SW480 (cell line): ENCODE data around the gene SLC22A23.

Experiments used
- DNase-seq: peaks from one replicate; pipeline ENCODE4 v3.0.0-alpha.2; 2016; ENCODE audit warnings: low spot score

Gene SLC22A23

DNA sequence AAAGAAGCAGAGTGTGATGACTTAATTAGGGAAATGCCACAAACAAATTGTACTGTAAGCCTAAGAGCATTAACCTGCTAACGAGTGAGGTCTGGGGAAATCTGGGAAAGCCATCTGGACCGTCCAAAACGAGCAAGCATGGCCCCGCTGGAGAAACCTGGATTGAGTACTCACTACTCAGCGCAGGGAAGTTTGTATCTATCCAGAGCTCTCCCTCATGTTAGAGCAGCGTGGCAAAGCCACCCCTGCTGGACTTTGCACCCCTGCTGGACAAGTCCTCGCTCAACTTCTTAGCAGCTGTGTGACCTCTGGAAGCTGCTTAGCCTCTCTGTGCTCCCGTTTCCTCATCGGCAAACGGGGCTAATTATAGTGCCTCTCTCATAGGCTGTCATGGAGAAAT, 160.8 kb downstream of the SLC22A23 start:
- DNase-seq, result no peak

DNA sequence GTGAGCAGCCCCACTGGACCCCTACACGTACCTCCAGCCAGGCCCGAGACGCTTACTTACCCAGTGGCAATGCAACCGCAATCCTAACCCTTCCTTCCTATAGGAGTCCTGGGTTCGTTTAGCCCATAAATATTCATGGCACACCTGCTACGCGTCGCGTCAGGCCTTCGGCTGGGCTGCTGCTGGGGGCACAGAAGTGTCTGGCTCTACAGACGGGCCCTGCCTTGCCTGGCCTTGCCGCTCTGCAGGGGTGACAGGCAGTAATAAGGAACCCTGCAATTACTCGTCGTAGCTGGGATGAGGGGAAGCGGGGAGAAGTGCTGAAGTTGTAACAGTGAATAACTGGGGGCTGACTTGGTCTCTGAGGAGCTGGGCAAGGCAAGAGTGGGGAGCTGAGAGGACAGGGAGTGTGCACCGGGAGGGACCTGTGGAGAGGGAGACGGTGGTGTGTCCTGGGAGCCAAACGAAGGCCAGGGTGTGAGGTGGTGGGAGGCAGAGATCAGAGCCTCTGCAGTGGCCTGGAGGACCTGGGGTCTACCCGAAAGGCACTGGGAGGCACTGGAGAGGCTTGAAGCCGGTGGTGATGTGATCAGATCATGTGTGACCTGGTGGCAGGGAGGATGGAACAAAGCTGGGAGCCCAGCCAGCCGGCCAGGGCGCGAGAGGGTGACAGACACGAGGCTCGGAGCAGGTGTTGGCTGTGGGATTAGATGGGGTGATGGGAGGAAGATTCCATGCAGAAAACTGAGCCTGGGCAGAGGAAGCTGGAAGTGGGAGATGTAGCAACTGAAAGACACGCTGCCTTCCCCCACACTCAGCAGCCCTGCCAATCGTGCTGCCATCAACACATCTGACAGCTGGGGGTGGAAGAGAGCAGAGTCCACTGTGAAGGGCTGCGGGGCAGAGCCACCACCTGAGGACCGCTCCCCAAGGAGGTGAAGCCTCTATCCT, 161.7 kb downstream of the SLC22A23 start:
- DNase-seq, result peak; percentile 24

DNA sequence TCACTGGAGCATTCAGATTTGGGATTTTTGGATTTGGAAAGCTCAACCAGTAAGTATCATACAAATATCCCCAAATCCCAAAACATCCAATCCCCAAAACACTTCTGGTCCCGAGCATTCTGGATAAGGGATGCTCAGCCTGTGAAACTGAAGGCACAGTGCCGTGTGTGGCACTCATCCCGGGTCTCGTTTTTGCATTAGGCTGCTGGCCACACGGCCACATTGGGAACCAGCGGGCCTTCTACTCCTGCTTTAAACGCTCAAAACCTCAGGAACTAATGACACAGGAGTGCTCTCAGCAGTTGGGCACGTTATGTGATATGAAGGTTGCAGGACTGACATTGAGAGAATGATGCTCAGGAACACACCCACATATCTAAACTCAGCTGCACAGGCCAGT, 162.5 kb downstream of the SLC22A23 start:
- no peak for DNase-seq

DNA sequence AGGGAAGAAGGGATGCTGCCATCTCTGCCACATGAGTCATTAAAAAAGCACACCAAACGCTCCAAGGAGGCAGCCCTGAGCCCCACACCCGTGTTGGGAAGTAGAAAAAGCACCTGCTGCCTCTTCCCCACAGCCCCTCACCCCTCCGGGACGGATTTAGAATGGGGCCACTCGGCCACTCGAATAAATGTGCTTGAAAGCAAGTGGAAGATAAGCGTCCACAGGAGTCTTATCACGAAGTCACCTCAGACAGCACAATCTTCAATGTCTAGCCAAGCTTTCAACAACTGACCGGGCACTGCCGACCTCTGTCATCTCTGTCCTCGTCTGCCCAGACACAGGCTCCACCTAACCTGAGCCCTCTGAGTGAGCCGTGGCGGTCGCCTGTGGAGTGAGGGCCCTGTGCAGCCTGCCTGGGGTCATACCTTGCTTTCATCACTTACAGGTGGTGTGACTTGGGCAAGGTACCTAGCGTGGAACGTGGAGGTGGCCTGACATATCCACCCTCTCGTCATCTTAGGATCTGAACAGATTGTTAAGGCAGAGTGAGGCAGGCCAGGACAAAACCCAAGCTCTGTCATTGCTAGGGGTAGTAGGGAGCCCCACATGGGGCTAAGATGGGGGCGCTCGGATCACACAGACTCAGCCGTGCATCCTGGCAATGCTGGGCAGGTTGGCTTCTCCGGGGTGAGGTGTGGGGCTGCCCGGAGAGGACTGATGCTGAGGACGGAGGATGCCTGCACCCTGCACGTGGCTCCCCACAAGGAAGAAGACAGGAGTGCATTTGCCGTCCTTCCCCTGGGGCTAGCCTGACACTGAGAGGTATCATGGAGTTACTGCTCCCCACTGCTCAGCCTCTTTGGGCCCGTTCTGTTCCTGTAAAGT, 163.3 kb downstream of the SLC22A23 start:
- DNase-seq, result no peak

GRCh38 chr6:3292431-3293197, 164.2 kb downstream of the SLC22A23 start:
- no peak for DNase-seq

DNA sequence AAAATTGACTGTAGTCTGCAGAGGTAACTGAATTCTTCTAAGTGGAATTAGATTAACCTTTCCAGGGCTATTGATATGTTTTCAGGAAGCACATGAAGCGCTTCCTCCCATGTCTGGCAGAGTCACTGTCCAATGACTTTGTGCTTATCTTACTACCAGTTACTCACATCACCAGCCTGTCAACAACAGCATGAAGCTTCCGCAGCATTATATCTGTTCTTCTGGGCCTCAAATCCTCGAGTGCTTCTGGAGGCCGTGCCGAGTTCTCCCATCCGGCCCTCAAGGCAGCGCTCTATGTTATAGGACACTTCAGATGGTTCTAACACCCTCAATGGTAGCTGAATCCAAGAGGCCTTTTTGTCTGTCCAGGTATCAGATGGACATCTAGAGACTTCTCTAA, 164.9 kb downstream of the SLC22A23 start:
- DNase-seq, result no peak

DNA sequence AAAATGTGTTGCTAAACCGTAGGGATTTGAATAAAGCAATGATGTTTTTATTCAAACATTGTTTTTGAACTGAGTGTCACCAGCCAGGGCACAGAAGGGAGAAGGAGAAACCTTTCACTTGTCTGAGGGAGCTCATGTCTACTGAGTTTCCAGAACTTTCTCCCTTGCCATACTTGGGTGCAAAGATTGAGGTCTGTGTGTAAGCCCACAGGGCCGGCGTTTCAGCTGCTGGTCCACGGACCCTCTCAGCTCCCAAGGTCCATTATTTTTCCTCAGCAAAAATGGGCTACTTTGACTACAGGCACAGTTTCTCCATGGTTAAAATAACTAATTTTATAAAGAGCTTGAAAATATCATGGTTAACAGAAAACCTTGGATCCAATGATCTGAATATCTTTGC, 165.5 kb downstream of the SLC22A23 start:
- no peak for DNase-seq

GRCh38 chr6:3290931-3291211, 166.0 kb downstream of the SLC22A23 start:
- DNase-seq, result no peak

DNA sequence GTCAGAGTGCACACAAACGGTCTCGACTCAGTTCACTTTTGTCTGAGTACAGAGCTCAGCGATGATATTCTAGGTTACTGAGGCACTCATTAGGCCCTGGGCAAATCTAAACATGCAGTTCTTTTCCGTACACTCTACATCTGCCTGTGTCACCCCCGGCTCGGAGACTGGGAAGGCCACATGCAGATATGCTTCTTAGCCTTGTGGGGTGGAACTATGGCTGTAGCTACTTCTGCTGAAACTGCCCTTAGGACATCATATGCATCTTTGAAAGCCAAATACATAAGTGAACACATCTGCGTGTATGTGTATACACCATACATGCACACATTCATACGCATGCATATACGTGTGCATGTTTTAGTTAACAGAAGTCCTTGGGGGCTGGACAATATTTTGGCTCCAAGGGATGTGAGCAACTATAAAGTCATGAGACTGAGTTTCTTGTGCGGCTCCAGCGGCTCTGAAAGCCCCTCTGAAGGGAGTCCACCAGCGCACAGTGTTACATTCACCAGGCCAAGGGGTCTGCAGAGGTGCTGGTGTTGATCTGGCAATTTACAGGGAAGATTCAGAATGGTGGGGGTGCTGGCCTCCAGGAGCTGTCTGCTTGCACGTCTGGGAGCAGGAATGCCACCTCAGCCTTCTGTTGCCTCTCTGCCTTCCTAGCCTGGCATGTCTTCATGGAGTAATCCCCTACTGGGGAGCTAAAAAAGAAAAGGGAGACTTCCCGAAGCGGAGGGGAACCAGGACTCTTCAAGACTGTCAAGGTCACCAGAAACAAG, 166.5 kb downstream of the SLC22A23 start:
- no peak for DNase-seq

DNA sequence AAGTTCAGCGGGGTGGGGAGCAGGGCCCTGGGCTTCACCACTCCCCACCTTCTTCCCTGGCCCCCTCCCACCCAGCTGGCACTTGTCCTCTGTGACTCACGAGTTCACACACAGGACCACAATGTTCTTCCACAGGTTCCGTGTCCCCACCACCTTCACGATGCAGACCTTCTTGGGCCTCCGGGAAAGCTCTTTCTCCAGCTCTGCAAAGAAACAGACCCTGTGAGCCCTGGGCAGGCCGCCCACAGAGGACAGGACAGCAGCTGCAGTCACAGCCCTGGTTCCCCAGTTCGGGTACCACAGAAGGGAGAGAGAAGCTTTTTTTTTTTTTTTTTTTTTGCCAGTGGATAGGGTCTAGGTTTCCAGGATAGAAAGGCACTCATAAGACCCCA, 167.2 kb downstream of the SLC22A23 start:
- DNase-seq, result no peak

DNA sequence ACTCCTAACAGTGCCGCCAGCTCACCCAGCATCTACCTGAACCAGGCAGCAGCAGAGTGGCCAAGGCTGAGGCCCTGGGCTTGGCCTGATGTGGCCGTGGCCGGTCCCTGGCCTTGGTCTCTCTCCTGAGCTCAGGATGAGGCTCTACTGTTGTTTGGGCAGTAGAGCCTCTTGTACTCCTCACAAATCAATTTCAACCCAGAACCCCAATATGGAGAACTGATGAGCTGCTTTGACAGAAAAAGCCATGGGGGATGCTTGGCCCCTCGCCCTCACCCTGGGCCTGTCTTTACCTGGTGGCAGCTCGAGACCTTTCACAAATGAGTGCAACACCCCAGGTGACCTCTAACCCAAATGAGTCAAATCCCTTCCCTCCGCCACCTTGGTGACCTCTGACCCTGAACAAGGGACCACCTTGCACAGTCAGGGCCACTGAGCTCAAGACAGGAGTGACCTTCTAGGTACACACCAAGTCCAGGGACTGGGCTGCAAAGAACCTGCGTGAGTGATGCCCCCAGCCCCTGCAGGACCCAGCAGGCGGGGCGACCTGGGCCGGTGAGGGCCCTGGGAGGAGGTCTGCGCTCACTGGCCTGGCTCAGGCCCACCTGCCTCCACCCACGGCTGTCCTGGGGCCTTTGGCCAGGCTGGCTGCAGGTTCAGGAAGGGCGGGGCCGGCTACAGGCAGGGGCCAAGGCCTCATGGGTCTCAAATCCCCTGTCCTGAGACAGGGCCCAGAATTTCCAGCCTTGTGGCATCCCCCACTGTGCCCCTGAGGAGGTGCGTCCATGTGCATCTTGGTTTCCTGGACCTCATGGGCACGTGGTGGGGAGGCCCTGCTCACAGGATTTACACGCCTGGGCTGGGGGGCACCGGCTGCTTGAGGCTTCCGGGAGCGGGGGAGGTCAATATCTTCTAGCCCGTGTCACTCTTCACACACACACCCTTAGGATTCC, 167.9 kb downstream of the SLC22A23 start:
- no peak for DNase-seq

- no peak for DNase-seq
Observed at GRCh38 chr6:3287976-3288707, 168.7 kb downstream of the SLC22A23 start.

GRCh38 chr6:3287308-3287707, 169.5 kb downstream of the SLC22A23 start:
- DNase-seq, result no peak

DNA sequence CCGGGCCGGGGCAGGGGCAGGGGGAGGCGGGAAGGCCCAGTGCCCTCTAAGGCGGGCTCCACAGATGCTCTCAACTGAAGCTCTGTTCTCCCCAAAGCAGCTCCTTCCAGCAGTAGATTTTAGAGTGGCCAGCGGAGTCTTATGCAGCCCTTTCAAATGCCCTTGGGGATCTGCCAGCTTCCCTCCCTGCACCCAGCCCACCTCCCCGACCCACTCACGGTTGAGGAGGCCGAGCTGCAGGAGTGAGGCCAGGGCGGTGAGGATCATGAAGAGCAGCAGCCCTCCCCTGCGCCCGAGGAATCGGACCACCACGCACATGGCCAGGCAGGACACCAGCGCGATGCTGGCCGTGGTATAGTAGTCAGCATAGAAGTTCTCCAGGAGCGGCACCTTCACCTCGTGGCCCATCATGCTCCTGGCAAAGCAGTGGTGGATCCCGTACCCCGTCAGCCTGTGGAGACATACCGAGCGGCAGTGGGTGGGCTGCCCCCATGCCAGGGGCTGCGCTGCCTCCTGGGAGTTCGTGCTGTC, 170.1 kb downstream of the SLC22A23 start:
- DNase-seq, result no peak

DNA sequence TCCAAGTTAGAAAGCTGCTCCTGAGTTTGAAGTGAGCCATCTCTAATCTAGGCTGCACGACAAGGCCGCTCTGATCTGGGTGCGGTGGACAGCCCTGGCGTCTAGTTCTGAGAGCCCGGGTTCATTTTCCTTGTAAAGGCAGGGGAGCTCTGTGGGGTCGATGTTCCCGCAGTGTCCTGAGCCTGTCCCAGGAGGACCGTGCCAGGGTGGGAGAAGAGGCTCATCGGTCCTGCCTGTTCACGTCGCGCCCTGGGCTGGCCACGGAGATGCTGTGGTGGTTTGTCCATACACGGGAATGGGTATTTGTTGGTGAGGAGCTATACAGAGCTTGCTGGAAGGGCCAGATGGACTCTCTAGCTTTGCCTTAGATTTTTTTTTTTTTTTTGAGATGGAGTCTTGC, 171.1 kb downstream of the SLC22A23 start:
- no peak for DNase-seq

DNA sequence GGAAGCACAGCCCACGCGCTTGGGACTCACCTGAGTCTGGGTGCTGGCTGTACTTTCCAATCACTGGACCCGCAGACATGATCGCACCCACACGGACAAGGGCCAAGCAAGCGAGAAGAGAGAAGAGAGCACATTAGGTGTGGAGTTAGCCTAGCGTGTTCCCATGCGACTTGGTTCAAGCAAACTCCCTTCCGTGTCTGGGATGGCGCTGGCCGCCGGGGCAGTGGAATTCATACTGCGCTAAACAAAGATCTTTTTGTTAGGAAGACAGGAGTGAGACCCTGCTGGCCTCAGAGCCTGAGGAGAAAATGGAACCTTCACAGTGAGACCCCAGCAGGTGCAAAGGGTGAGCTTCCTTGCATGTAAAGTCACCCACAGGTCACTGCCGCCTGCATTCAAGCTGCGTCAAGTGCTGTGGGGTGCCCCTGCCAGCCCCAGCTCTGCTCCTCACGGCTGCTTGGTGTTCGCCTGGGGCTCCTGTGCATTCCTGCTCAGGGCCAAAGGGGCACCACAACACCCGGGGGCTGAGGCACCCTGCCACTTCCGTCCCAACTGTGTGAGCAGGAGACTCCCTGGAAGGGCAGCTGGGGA, 171.7 kb downstream of the SLC22A23 start:
- DNase-seq, result no peak

DNA sequence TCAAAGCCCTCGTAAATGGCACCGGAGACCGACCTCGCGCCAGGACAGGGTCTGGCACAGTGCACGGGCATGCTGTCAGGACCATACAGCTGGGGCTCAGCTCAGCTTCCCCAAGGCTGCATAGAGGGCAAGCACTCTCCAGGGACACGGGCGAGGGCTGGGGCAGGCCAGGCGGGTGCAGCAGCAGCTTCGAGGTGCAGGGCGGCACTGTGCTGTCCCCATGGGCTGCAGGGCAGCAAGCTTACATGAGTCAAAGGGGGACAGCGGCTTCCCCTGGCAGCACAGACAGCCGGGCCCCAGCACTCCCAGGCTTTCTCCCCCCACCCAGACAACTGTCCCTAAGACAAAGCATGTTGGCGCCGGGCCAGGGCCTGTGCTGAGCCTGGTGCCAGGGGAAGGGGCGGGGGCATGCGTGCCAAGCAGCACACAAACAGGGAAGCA, 172.4 kb downstream of the SLC22A23 start:
- no peak for DNase-seq

DNA sequence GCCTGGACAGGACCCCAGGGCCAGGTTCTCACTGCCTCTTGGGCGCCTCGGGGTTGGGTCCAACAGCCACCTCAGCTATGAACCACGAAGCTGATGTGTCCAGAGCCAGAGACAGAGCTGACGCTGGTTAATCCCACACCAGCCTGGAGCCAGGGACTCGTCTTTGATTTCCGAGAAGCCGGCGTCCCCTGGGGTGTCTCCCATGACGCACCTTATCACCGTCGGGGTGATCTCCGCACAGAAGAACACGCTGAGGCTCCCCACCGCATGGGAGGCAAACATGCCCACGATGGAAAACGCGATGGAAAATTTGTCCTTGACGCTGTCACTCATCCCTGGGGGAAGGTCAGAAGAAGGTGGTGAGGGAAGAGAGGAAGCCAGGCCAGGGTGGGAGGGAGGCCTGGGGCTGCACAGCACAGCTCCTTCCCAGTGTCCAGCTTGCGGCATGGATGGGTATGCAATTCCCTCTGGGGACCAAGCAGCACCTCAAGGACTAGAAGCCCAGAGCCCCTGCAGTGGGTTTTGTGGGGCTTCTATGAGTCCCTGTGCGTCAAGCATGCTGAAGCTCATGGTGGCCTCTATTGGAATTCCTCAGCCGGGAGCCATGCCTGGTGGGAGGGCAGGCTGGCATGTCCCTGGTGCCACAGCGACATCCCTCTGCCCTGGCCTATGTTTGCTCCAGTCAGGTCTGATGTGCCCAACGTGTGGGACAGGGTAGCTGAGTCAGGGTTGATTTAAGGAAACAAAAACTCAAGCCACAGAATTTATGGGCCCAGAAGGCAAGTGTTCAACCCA, 173.0 kb downstream of the SLC22A23 start:
- DNase-seq, result no peak
